Endothelial cell of umbilical vein (primary cell): ENCODE results near the gene ZNF474. TPM values are rescaled to one million over a fixed set of nuclear protein-coding genes. Genes with fewer than 3 reads are reported as not detected.

Experiments used
- BruUV-seq: library from RNA; stranded (reverse); fragments of 400-500 nt; replicated peaks from 2 replicates; lab custom pipeline; 2021; lab: Mats Ljungman, UMichigan
- CTCF ChIA-PET: fragments of 300-600, 350-600 bp; sonication (Branson Sonifier 250); formaldehyde crosslinking; loops from one replicate; lab custom pipeline; 2021; ENCODE audit warnings: antibody characterized with exemption, inconsistent platforms; lab: Charles Lee
- POLR2A ChIA-PET: fragments of 300-600, 350-600 bp; sonication (Branson Sonifier 250); formaldehyde crosslinking; loops from one replicate; lab custom pipeline; 2021; ENCODE audit warnings: antibody characterized with exemption, inconsistent platforms; lab: Charles Lee
- DNase-seq: peaks from one replicate; pipeline ENCODE4 v3.0.0-alpha.2; 2011; ENCODE audit warnings: low read depth, low spot score
- FAIRE-seq: peaks from 2 replicates; lab custom pipeline; 2011; peaks lifted over from hg19 to GRCh38; lab: Jason Lieb, UNC
- H2AFZ ChIP-seq: 2 replicates; pipeline ENCODE4 v1.6.0; 2012; ENCODE audit warnings: low read depth, low read length, control low read depth, inconsistent platforms
- H3K27ac ChIP-seq: 2 replicates; pipeline ENCODE4 v1.5.1; 2011; ENCODE audit warnings: low read depth, mild to moderate bottlenecking, control low read depth, low read length, moderate library complexity; ENCODE audit not compliant: insufficient read depth
- H3K27me3 ChIP-seq, 2 experiments: 2 replicates each; pipeline versions ENCODE4 v1.6.0 to v1.6.1; 2011; ENCODE audit warnings: low read length in 2 of 2, mixed read lengths in 1 of 2; ENCODE audit not compliant: control insufficient read depth in 2 of 2, insufficient read depth in 2 of 2
- H3K36me3 ChIP-seq, 2 experiments: 2 replicates in 1 of 2; 3 replicates in 1 of 2; pipeline ENCODE4 v1.5.1; 2011; ENCODE audit warnings: low read length in 2 of 2, mild to moderate bottlenecking in 1 of 2, moderate library complexity in 1 of 2; ENCODE audit not compliant: control insufficient read depth in 2 of 2, insufficient read depth in 2 of 2; ENCODE audit errors: extremely low read depth in 1 of 2
- H3K4me1 ChIP-seq: 3 replicates; pipeline ENCODE4 v1.5.1; 2011; ENCODE audit warnings: mild to moderate bottlenecking, low read length; ENCODE audit not compliant: control insufficient read depth, insufficient read depth; ENCODE audit errors: extremely low read depth
- H3K4me2 ChIP-seq: 2 replicates; pipeline ENCODE4 v1.6.1; 2011; ENCODE audit warnings: low read length, control low read depth, mixed read lengths; ENCODE audit not compliant: insufficient read depth
- H3K4me3 ChIP-seq, 3 experiments: fragments of 200-600 bp in 1 of 3; sonication (generic), shearing (Covaris generic) in 1 of 3; replicated peaks in 1 of 3; 2 replicates each; pipeline ENCODE4 v1.5.1; 2011 to 2016; ENCODE audit warnings: control low read depth in 3 of 3, low read length in 3 of 3, mild to moderate bottlenecking in 2 of 3, inconsistent platforms in 1 of 3, low read depth in 1 of 3, moderate library complexity in 1 of 3; ENCODE audit not compliant: insufficient read depth in 1 of 3
- H3K79me2 ChIP-seq: 2 replicates; pipeline ENCODE4 v1.6.0; 2012; ENCODE audit warnings: low read length, inconsistent platforms; ENCODE audit not compliant: control insufficient read depth, insufficient read depth
- H3K9ac ChIP-seq: replicated peaks from 2 replicates; pipeline ENCODE3; 2011; ENCODE audit warnings: low read length, control low read depth; ENCODE audit not compliant: insufficient read depth; ENCODE audit errors: extremely low read depth
- H3K9me1 ChIP-seq: replicated peaks from 3 replicates; pipeline ENCODE4 v1.6.0; 2011; ENCODE audit warnings: mild to moderate bottlenecking, low read length; ENCODE audit not compliant: control insufficient read depth, insufficient read depth; ENCODE audit errors: extremely low read depth
- H3K9me3 ChIP-seq: replicated peaks from 2 replicates; pipeline ENCODE4 v1.5.1; 2012; ENCODE audit warnings: low read length, inconsistent platforms; ENCODE audit not compliant: control insufficient read depth, insufficient read depth
- H4K20me1 ChIP-seq: replicated peaks from 2 replicates; pipeline ENCODE3; 2011; ENCODE audit warnings: mild to moderate bottlenecking, low read length; ENCODE audit not compliant: control insufficient read depth, insufficient read depth; ENCODE audit errors: extremely low read depth
- CTCF ChIP-seq, 2 donors: IDR thresholded peaks; 1 replicate in 1 of 2; 2 replicates in 1 of 2; pipeline ENCODE4 v1.5.1; 2011; ENCODE audit warnings: low read length in 2 of 2, mild to moderate bottlenecking in 2 of 2, moderate library complexity in 2 of 2, control low read depth in 1 of 2, inconsistent platforms in 1 of 2, low read depth in 1 of 2; ENCODE audit not compliant: insufficient read depth in 1 of 2; ENCODE audit errors: extremely low read depth in 1 of 2
- EZH2 ChIP-seq: IDR thresholded peaks from 2 replicates; pipeline ENCODE4 v1.6.1; 2012; ENCODE audit warnings: borderline replicate concordance, low read depth, mild to moderate bottlenecking, moderate library complexity, low read length, inconsistent platforms; ENCODE audit not compliant: severe bottlenecking
- FOS ChIP-seq: IDR thresholded peaks from 2 replicates; pipeline ENCODE4 v1.6.1; 2011; ENCODE audit warnings: mild to moderate bottlenecking, low read length, moderate library complexity, borderline replicate concordance; ENCODE audit not compliant: insufficient read depth
- GATA2 ChIP-seq: IDR thresholded peaks from 2 replicates; pipeline ENCODE4 v1.7.0; 2011; ENCODE audit warnings: low read depth, mild to moderate bottlenecking, moderate library complexity, mixed read lengths, low read length; ENCODE audit not compliant: insufficient read length, insufficient read depth
- JUN ChIP-seq: IDR thresholded peaks from 2 replicates; pipeline ENCODE4 v1.6.1; 2011; ENCODE audit warnings: borderline replicate concordance, low read depth; ENCODE audit not compliant: insufficient read length, insufficient read depth
- MAX ChIP-seq: IDR thresholded peaks from 2 replicates; pipeline ENCODE4 v1.6.1; 2011; ENCODE audit not compliant: insufficient read depth, insufficient read length
- MYC ChIP-seq: IDR thresholded peaks from one replicate; pipeline ENCODE4 v1.6.1; 2011; ENCODE audit warnings: mild to moderate bottlenecking, low read depth, low read length
- POLR2A ChIP-seq: IDR thresholded peaks from 2 replicates; pipeline ENCODE4 v1.6.1; 2012; ENCODE audit warnings: low read depth, mild to moderate bottlenecking, control low read depth, low read length
- POLR2AphosphoS5 ChIP-seq: IDR thresholded peaks from 2 replicates; pipeline ENCODE4 v1.6.1; 2012; ENCODE audit warnings: low read depth, mild to moderate bottlenecking, control low read depth, low read length, moderate library complexity; ENCODE audit not compliant: insufficient read depth
- dilution Hi-C: fragments of 300-500 bp; cut with MboI; formaldehyde crosslinking; loops from one replicate; pipeline ENCODE4 v1.15.0; 2019; ENCODE audit warnings: low sequenced_read_pairs; ENCODE audit not compliant: extremely low pct_ligation_motif_present
- intact Hi-C: fragments of 100-400 bp; cut with micrococcal nuclease; formaldehyde crosslinking; loops from one replicate; pipeline ENCODE4 v1.10.0; 2022
- polyA plus RNA-seq, 4 experiments: library from polyadenylated mRNA; depleted of rRNA in 3 of 4; stranded (reverse) in 3 of 4; unstranded in 1 of 4; fragments of >200 nt; gene quantifications; 2 replicates each; pipeline versions ENCODE4 v1.2.1 to v1.2.3, GENCODE V29; 2011 to 2012; ENCODE audit warnings: missing spikeins in 1 of 4
- total RNA-seq: library from RNA; stranded (reverse); gene quantifications from 2 replicates; pipeline ENCODE4 v1.2.3, GENCODE V29; 2021

ZNF474 gene
- total and polyA plus RNA-seq, 2 donors (not counting 3 experiments of a cell fraction or from before 2014, with no cell fraction given) = 0.03 TPM; not detected in 1

- Histone ChIP-seq H3K79me2 (no peaks in the 10 kb centered on the region), H4K20me1 (no peaks in the 10 kb centered on the region), H3K9me3 (no peaks in the 10 kb centered on the region), H3K4me2 (no peak overlapping the region), H3K9ac (no peak overlapping the region), H2AFZ (no peak overlapping the region), H3K4me1 (peaks cover 36% of the 10 kb centered on the region), H3K27ac (no peak overlapping the region), H3K27me3 (no peaks in the 10 kb centered on the region), H3K4me3 (no peak overlapping the region), H3K36me3 (no peaks in the 10 kb centered on the region), H3K9me1 (no peaks in the 10 kb centered on the region)
- BruUV-seq = no TSS peak
- CTCF ChIA-PET = interaction anchor here (3.4 kb wide), 1 partner anchor 23 kb away, joined by 16 read pairs; no protein-coding TSS in a partner anchor
- DNase-seq = no peak
- POLR2A ChIA-PET = no interaction called here
- TF ChIP-seq FOS = no peak
- TF ChIP-seq JUN = no peak
- TF ChIP-seq POLR2AphosphoS5 = no peak
- TF ChIP-seq MAX = no peak
- TF ChIP-seq GATA2 = no peak
- TF ChIP-seq POLR2A = no peak
- TF ChIP-seq MYC = no peak
- no peak for TF ChIP-seq EZH2
- TF ChIP-seq CTCF (IDR thresholded peaks at IDR 0.05; ENCODE audit: extremely low read depth in 1 of 2, insufficient read depth in 1 of 2, low read depth in 1 of 2, low read length in 2 of 2) = no peak
- intact Hi-C loops (loop anchor here (10.0 kb wide), 1 partner anchor 665 kb away; the partner anchor contains the start of gene SNX24), dilution Hi-C loops (loop anchor here (25.0 kb wide), 1 partner anchor 92 kb away; the partner anchor contains the start of gene LOX)
- FAIRE-seq = no peak
Measured at GRCh38 chr5:122179701-122180100, 50.4 kb downstream of the ZNF474 start.
